Neuronal stem cell (in vitro differentiated cells): ENCODE data around the gene DRD4.

ENCODE experiments used
- DNase-seq: peaks from one replicate; pipeline ENCODE4 v3.0.0-alpha.2; 2013; ENCODE audit warnings: low spot score
- H2AFZ ChIP-seq: one replicate; pipeline ENCODE4 v1.6.1; 2013; ENCODE audit warnings: mild to moderate bottlenecking, low read length, inconsistent platforms
- H2AK5ac ChIP-seq: 2 replicates; pipeline ENCODE4 v1.6.1; 2013; ENCODE audit warnings: low read depth, mild to moderate bottlenecking, inconsistent platforms, low read length, moderate library complexity, mixed read lengths
- H2BK120ac ChIP-seq: 2 replicates; pipeline ENCODE4 v1.6.1; 2013; ENCODE audit warnings: low read depth, mild to moderate bottlenecking, inconsistent platforms, low read length, moderate library complexity, mixed read lengths
- H2BK12ac ChIP-seq: one replicate; pipeline ENCODE4 v1.6.1; 2013; ENCODE audit warnings: low read length, inconsistent platforms
- H2BK15ac ChIP-seq: 2 replicates; pipeline ENCODE4 v1.6.1; 2013; ENCODE audit warnings: mild to moderate bottlenecking, low read length, inconsistent platforms, mixed read lengths
- H2BK5ac ChIP-seq: one replicate; pipeline ENCODE4 v1.6.1; 2013; ENCODE audit warnings: inconsistent platforms, mild to moderate bottlenecking, low read length, moderate library complexity
- H3K14ac ChIP-seq: one replicate; pipeline ENCODE4 v1.6.1; 2013; ENCODE audit warnings: low read length, inconsistent platforms
- H3K18ac ChIP-seq: 2 replicates; pipeline ENCODE4 v1.6.1; 2013; ENCODE audit warnings: low read length, inconsistent platforms
- H3K23ac ChIP-seq: 2 replicates; pipeline ENCODE4 v1.6.1; 2013; ENCODE audit warnings: low read depth, mild to moderate bottlenecking, mixed read lengths, low read length, inconsistent platforms; ENCODE audit not compliant: poor library complexity
- H3K27ac ChIP-seq: replicated peaks from 3 replicates; pipeline ENCODE4 v1.5.1; 2013; ENCODE audit warnings: low read length, inconsistent platforms
- H3K27me3 ChIP-seq, 3 experiments: 2 replicates each; pipeline ENCODE4 v1.6.1; 2013; ENCODE audit warnings: low read length in 3 of 3, mild to moderate bottlenecking in 2 of 3, inconsistent platforms in 1 of 3, low read depth in 1 of 3, mixed read lengths in 1 of 3, moderate library complexity in 1 of 3; ENCODE audit not compliant: control insufficient read depth in 3 of 3, insufficient read depth in 3 of 3
- H3K36me3 ChIP-seq, 2 donors: replicated peaks in 1 of 2; 2 replicates each; pipeline ENCODE4 v1.6.1; 2013; ENCODE audit warnings: low read length in 2 of 2; ENCODE audit not compliant: control insufficient read depth in 2 of 2, insufficient read depth in 2 of 2
- H3K4ac ChIP-seq: 2 replicates; pipeline ENCODE4 v1.6.1; 2013; ENCODE audit warnings: inconsistent platforms, mild to moderate bottlenecking, low read length, moderate library complexity
- H3K4me1 ChIP-seq, 2 donors: 1 replicate in 1 of 2; 2 replicates in 1 of 2; pipeline ENCODE4 v1.6.1; 2013; ENCODE audit warnings: low read length in 2 of 2, low read depth in 1 of 2; ENCODE audit not compliant: control insufficient read depth in 2 of 2, insufficient read depth in 1 of 2
- H3K4me2 ChIP-seq: one replicate; pipeline ENCODE4 v1.6.1; 2013; ENCODE audit warnings: mild to moderate bottlenecking, low read length, inconsistent platforms; ENCODE audit not compliant: insufficient read depth, poor library complexity, severe bottlenecking
- H3K4me3 ChIP-seq, 2 donors: 2 replicates each; pipeline ENCODE4 v1.5.1; 2013; ENCODE audit warnings: low read length in 2 of 2, mild to moderate bottlenecking in 2 of 2, inconsistent platforms in 1 of 2, moderate library complexity in 1 of 2
- H3K79me1 ChIP-seq: one replicate; pipeline ENCODE4 v1.6.1; 2013; ENCODE audit warnings: low read depth, mild to moderate bottlenecking, inconsistent platforms, low read length, moderate library complexity
- H3K9ac ChIP-seq: one replicate; pipeline ENCODE4 v1.6.1; 2013; ENCODE audit warnings: mild to moderate bottlenecking, low read depth, low read length, inconsistent platforms; ENCODE audit not compliant: poor library complexity
- H3K9me3 ChIP-seq, 2 donors: replicated peaks in 1 of 2; 2 replicates each; pipeline versions ENCODE3 to v1.6.1; 2013; ENCODE audit warnings: low read length in 2 of 2, mild to moderate bottlenecking in 2 of 2, inconsistent platforms in 1 of 2, low read depth in 1 of 2, mixed read lengths in 1 of 2, moderate library complexity in 1 of 2; ENCODE audit not compliant: control insufficient read depth in 2 of 2, insufficient read depth in 1 of 2
- H4K8ac ChIP-seq: one replicate; pipeline ENCODE4 v1.6.1; 2013; ENCODE audit warnings: low read depth, mild to moderate bottlenecking, inconsistent platforms, low read length, moderate library complexity
- H4K91ac ChIP-seq: one replicate; pipeline ENCODE4 v1.6.1; 2013; ENCODE audit warnings: low read length, low read depth, mild to moderate bottlenecking, inconsistent platforms; ENCODE audit not compliant: poor library complexity
- WGBS, 2 donors: extraction: QIAGEN DNeasy Blood & Tissue Kit; methylation state at CpG; one replicate each; pipeline ENCODE4 v1.1.7; 2013; ENCODE audit warnings: missing lambda C conversion rate in 2 of 2, mixed read lengths in 1 of 2; ENCODE audit not compliant: insufficient read length in 2 of 2, insufficient replicate concordance in 1 of 2; ENCODE audit errors: extremely low coverage in 2 of 2; 5-methylcytosine and 5-hydroxymethylcytosine counted together

The DRD4 gene

GRCh38 chr11:590997-591396 is 46.1 kb upstream of the DRD4 start:
- Histone ChIP-seq H3K4me2 (no peak overlapping the region), H2AK5ac (no peak overlapping the region), H3K27ac (no peak overlapping the region), H4K91ac (no peak overlapping the region), H2BK12ac (no peak overlapping the region), H2AFZ (no peak overlapping the region), H3K4me1 (no peaks in the 10 kb centered on the region), H2BK15ac (no peak overlapping the region), H3K9ac (no peak overlapping the region), H3K36me3 (peaks cover 62 to 97% of the 10 kb centered on the region in 2 donors), H2BK5ac (no peak overlapping the region), H3K4ac (no peak overlapping the region), H3K9me3 (no peaks in the 10 kb centered on the region), H3K18ac (no peak overlapping the region), H3K27me3 (no peaks in the 10 kb centered on the region), H2BK120ac (no peak overlapping the region), H3K14ac (no peak overlapping the region), H3K79me1 (peaks cover 2% of the 10 kb centered on the region), H3K4me3 (no peak overlapping the region), H3K23ac (no peak overlapping the region), H4K8ac (no peak overlapping the region)
- no peak for DNase-seq
- no CpG with 5 or more reads among the region's 11 CpGs for WGBS, 2 donors

GRCh38 chr11:592501-592900 is 44.6 kb upstream of the DRD4 start:
- Histone ChIP-seq H3K23ac (peak overlapping the region; percentile 17), H3K4me3 (peak overlapping the region in 1 of 2 donors; percentile 53), H2AFZ (no peak overlapping the region), H4K8ac (no peak overlapping the region), H3K27ac (no peak overlapping the region), H2BK120ac (no peak overlapping the region), H3K27me3 (no peaks in the 10 kb centered on the region), H3K18ac (no peak overlapping the region), H3K4ac (no peak overlapping the region), H3K4me1 (no peaks in the 10 kb centered on the region), H2BK15ac (no peak overlapping the region), H2BK12ac (no peak overlapping the region), H3K14ac (no peak overlapping the region), H3K79me1 (peaks cover 2% of the 10 kb centered on the region), H2AK5ac (no peak overlapping the region), H2BK5ac (no peak overlapping the region), H3K36me3 (peaks cover 60 to 97% of the 10 kb centered on the region in 2 donors), H4K91ac (no peak overlapping the region), H3K4me2 (no peak overlapping the region), H3K9ac (no peak overlapping the region), H3K9me3 (no peaks in the 10 kb centered on the region)
- no peak for DNase-seq
- no CpG with 5 or more reads among the region's 22 CpGs for WGBS, 2 donors

GRCh38 chr11:592918-593317 is 44.2 kb upstream of the DRD4 start:
- Histone ChIP-seq H4K8ac (no peak overlapping the region), H3K4me1 (no peaks in the 10 kb centered on the region), H2BK15ac (no peak overlapping the region), H4K91ac (no peak overlapping the region), H3K79me1 (peaks cover 2% of the 10 kb centered on the region), H3K4ac (no peak overlapping the region), H3K23ac (no peak overlapping the region), H3K27ac (no peak overlapping the region), H3K18ac (no peak overlapping the region), H3K14ac (no peak overlapping the region), H2BK12ac (no peak overlapping the region), H2BK120ac (no peak overlapping the region), H3K27me3 (no peaks in the 10 kb centered on the region), H3K4me2 (no peak overlapping the region), H2BK5ac (no peak overlapping the region), H3K36me3 (peaks cover 59 to 97% of the 10 kb centered on the region in 2 donors), H3K4me3 (no peak overlapping the region), H2AK5ac (no peak overlapping the region), H3K9ac (no peak overlapping the region), H2AFZ (no peak overlapping the region), H3K9me3 (no peaks in the 10 kb centered on the region)
- DNase-seq = no peak
- no CpG with 5 or more reads among the region's 10 CpGs for WGBS, 2 donors

- Histone ChIP-seq H2AFZ (no peak overlapping the region), H3K9me3 (no peaks in the 10 kb centered on the region), H3K4me1 (no peaks in the 10 kb centered on the region), H3K9ac (no peak overlapping the region), H4K8ac (no peak overlapping the region), H2BK15ac (no peak overlapping the region), H2BK5ac (no peak overlapping the region), H3K4me2 (no peak overlapping the region), H2AK5ac (no peak overlapping the region), H3K36me3 (peaks cover 61 to 97% of the 10 kb centered on the region in 2 donors), H3K79me1 (peaks cover 4% of the 10 kb centered on the region), H2BK12ac (no peak overlapping the region), H4K91ac (no peak overlapping the region), H3K18ac (no peak overlapping the region), H3K23ac (no peak overlapping the region), H2BK120ac (no peak overlapping the region), H3K14ac (no peak overlapping the region), H3K27ac (no peak overlapping the region), H3K27me3 (no peaks in the 10 kb centered on the region), H3K4me3 (no peak overlapping the region), H3K4ac (no peak overlapping the region)
- no CpG with 5 or more reads among the region's 21 CpGs for WGBS, 2 donors
- DNase-seq = no peak
Observed at GRCh38 chr11:593347-593746, 43.7 kb upstream of the DRD4 start.
